Heart right ventricle (tissue), 16 donors: Measurements from ENCODE around the gene PPP2R3A. TPM values are rescaled to one million over a fixed set of nuclear protein-coding genes. Genes with fewer than 3 reads are reported as not detected.

Experiments
- ATAC-seq, 8 donors: fragments of 200-7000 bp; cut with Tn5 transposase; one replicate each; pipeline ENCODE4 v1.9.1; 2020; ENCODE audit warnings: mild to moderate bottlenecking in 8 of 8, moderate library complexity in 8 of 8, moderate number of reproducible peaks in 1 of 8
- DNase-seq, 2 donors: peaks; one replicate each; pipeline ENCODE4 v3.0.0-alpha.2; 2020
- H3K27ac ChIP-seq, 10 donors: fragments of 200-600 bp; sonication (generic) in 2 of 10; one replicate each; pipeline versions ENCODE4 v1.5.0 to v1.8.0; 2020 to 2022; ENCODE audit warnings: mild to moderate bottlenecking in 3 of 10
- H3K27me3 ChIP-seq, 7 donors: fragments of 200-600 bp; one replicate each; pipeline ENCODE4 v1.8.0; 2021 to 2022; ENCODE audit warnings: mild to moderate bottlenecking in 2 of 7
- H3K36me3 ChIP-seq, 9 donors: fragments of 200-600 bp; sonication (generic) in 1 of 9; one replicate each; pipeline versions ENCODE4 v1.5.0 to v1.8.0; 2020 to 2022; ENCODE audit warnings: mild to moderate bottlenecking in 2 of 9
- H3K4me1 ChIP-seq, 9 donors: fragments of 200-600 bp; sonication (generic) in 1 of 9; one replicate each; pipeline versions ENCODE4 v1.5.0 to v1.8.0; 2020 to 2022; ENCODE audit warnings: mild to moderate bottlenecking in 4 of 9
- H3K4me3 ChIP-seq, 10 donors: fragments of 200-600 bp; sonication (generic) in 2 of 10; one replicate each; pipeline versions ENCODE4 v1.5.0 to v1.8.0; 2020 to 2022; ENCODE audit warnings: mild to moderate bottlenecking in 7 of 10, moderate library complexity in 2 of 10
- H3K9me3 ChIP-seq, 11 donors: fragments of 200-600 bp in 10 of 11; sonication (generic) in 2 of 11; one replicate each; pipeline versions ENCODE4 v1.5.0 to v1.8.0; 2013 to 2022; ENCODE audit warnings: mild to moderate bottlenecking in 2 of 11, control low read depth in 1 of 11, moderate library complexity in 1 of 11
- CTCF ChIP-seq, 9 donors: fragments of 200-600 bp; sonication (generic) in 2 of 9; IDR thresholded peaks; one replicate each; pipeline versions ENCODE4 v1.5.0 to v1.8.0; 2021 to 2022; ENCODE audit warnings: antibody characterized with exemption in 9 of 9, mild to moderate bottlenecking in 5 of 9, moderate library complexity in 1 of 9
- WGBS, 2 donors: extraction: QIAGEN DNeasy Blood & Tissue Kit; methylation state at CpG; one replicate each; pipeline ENCODE4 v1.1.7; 2013; ENCODE audit warnings: inconsistent platforms in 1 of 2; 5-methylcytosine and 5-hydroxymethylcytosine counted together
- intact Hi-C, 10 donors: fragments of 100-400 bp; cut with DNase I; formaldehyde crosslinking; loops; one replicate each; pipeline versions ENCODE4 v1.11.1 to v1.14.2; 2022
- polyA plus RNA-seq, 2 donors: library from polyadenylated mRNA; stranded (reverse); fragments of 200-250 nt; gene quantifications; one replicate each; pipeline ENCODE4 v1.2.3, GENCODE V29; 2013
- total RNA-seq, 10 donors: library from RNA; stranded (reverse); fragmentation: NEBNext Ultra II Directional in 3 of 10; extraction: Animal tissue kit (Norgen Biotek cat#: 25700) in 3 of 10; gene quantifications; one replicate each; pipeline versions ENCODE4 v1.2.1 to v1.2.4, GENCODE V29; 2021 to 2023
- donor health status: Arrhythmogenic right ventricular cardiomyopathy.
- donor health status: ischemic (EF 13 %, LVEDD 7.1; RV severe dilation, severe dysfunction).
- donor health status: healthy with polysubstance abuse.
- donor health status: DM: no; HTN: yes; CAD: no.
- donor health status: DM: no; HTN: no; CAD: no.
- donor health status: ischemic (EF 25% LVEDD 6.9; RV normal size, moderate dysfunction).
- donor health status: ischemic (EF 25% LVEDD 5.7; RV mildly dilated, moderate dysfunction).
- donor health status: healthy.
- donor health status: DM: yes; HTN: yes; CAD: no.
- donor health status: Ischemic cardiomyopathy.
- donor health status: ischemic (EF 35%, LVEDD 5.7; RV mildly dilated, moderate dysfunction).
- donor health status: nonischemic (EF 11% LVEDD 7.7; RV severe dilation, severe dysfunction).
- donor health status: DM: yes; HTN: yes; CAD: no.
- donor health status: PGD.
- donor health status: ischemic (EF 29% LVEDD 5.4; RV normal size, mild dysfunction).
- donor health status: nonischemic (EF 23%, LVEDD 6.1; RV moderate dilation, normal function).

The PPP2R3A gene
- total and polyA plus RNA-seq, 12 donors = 4.9 to 148 (median 106) TPM

- no peak overlapping the region for H3K27ac ChIP-seq
- no peaks in the 10 kb centered on the region for H3K9me3 ChIP-seq
- no peaks in the 10 kb centered on the region for H3K36me3 ChIP-seq
- H3K27me3 ChIP-seq = no peaks in the 10 kb centered on the region
- DNase-seq = no peak
- no peak for TF ChIP-seq CTCF (IDR thresholded peaks at IDR 0.05)
- H3K4me3 ChIP-seq = no peak overlapping the region
- intact Hi-C loops = loop anchor here in 1 of 10 donors (5.0 kb wide), 1 partner anchor 113 kb away; no protein-coding TSS in a partner anchor
- H3K4me1 ChIP-seq = peaks cover 0 to 5% (median 0%) of the 10 kb centered on the region in 9 donors
- 80 to 81% methylated on average over 1 of the region's 1 CpG for WGBS, 2 donors
- ATAC-seq = no peak
These were observed 41.0 kb upstream of the PPP2R3A start for GRCh38 chr3:135924506-135924905.

DNA sequence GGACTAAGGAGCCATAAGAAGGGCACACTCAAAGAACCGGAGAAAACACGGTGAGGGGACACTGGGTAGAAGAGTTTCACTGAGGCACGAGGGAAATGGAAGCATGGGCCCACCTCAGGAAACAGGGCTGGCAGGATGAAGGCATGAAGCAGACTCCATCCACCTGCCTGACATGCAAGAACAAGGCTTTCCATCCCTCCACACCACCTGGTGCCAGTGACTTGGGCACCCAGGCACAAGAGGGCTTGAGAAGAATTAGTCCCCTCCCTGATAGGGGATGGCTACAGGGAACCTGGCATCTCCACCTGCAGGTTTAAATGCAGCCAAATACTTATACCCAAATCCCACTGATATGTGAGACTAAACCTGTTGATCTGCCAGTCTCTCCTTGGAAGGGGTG, 38.9 kb upstream of the PPP2R3A start:
- intact Hi-C loops = loop anchor here in 1 of 10 donors (5.0 kb wide), 1 partner anchor 96 kb away; no protein-coding TSS in a partner anchor
- no peak for ATAC-seq
- no peaks in the 10 kb centered on the region for H3K9me3 ChIP-seq
- no peak for TF ChIP-seq CTCF (IDR thresholded peaks at IDR 0.05)
- no peak for DNase-seq
- H3K4me3 ChIP-seq = no peak overlapping the region
- no peak overlapping the region for H3K27ac ChIP-seq
- 87 to 91% methylated on average over 3 of the region's 3 CpGs for WGBS, 2 donors
- H3K4me1 ChIP-seq = peaks cover 0 to 16% (median 7%) of the 10 kb centered on the region in 9 donors
- no peaks in the 10 kb centered on the region for H3K36me3 ChIP-seq
- H3K27me3 ChIP-seq = no peaks in the 10 kb centered on the region

DNA sequence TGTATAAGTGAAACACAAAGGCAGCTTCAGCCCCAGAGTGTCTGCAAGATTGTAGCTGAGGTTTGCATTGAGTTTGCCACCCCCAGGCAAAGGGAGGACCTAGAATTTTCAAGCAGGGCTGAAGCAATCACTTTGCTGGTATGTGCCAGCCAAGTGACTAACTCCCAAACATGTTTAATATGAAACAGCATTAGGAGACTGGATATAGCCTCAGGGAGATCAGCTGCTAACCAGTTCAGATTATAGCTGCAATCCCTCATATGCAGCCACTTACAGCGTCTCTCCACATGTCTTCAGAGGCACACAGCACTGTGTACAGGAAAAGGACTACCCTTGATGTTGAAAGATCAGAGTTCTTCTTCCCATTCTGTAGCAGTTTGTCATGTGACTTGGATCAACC, 38.4 kb upstream of the PPP2R3A start:
- TF ChIP-seq CTCF (IDR thresholded peaks at IDR 0.05) = no peak
- DNase-seq (no peak), ATAC-seq (no peak)
- intact Hi-C loops = loop anchor here in 1 of 10 donors (5.0 kb wide), 1 partner anchor 95 kb away; no protein-coding TSS in a partner anchor
- peaks cover 0 to 16% (median 7%) of the 10 kb centered on the region in 9 donors for H3K4me1 ChIP-seq
- 70 to 86% methylated on average over 1 of the region's 1 CpG for WGBS, 2 donors
- H3K27ac ChIP-seq = no peak overlapping the region
- no peaks in the 10 kb centered on the region for H3K36me3 ChIP-seq
- H3K27me3 ChIP-seq = no peaks in the 10 kb centered on the region
- H3K9me3 ChIP-seq = no peaks in the 10 kb centered on the region
- no peak overlapping the region for H3K4me3 ChIP-seq

DNA sequence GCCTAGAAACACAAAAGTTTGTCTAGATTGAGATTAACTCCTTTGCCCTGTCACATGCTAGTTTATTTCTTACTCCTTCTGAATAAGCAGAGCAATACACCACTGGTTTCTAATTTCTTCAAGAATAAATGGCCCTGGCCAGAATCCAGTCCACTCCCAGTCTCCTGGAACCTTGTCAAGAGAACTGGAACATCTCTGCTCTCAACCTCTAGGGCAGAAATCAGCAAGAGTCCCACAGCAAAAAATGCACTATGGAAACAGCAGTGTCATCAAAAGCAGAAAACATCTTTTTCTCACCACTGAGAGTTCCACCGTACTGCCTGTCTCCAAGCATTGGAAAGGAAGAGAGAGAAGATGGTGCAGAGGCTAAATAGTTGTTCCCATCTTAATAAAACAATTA, 35.9 kb upstream of the PPP2R3A start:
- Histone ChIP-seq H3K4me1 (peaks cover 0 to 16% (median 7%) of the 10 kb centered on the region in 9 donors), H3K27me3 (no peaks in the 10 kb centered on the region), H3K27ac (peak overlapping the region in 1 of 10 donors; percentile 22), H3K36me3 (no peaks in the 10 kb centered on the region), H3K4me3 (no peak overlapping the region), H3K9me3 (no peaks in the 10 kb centered on the region)
- DNase-seq (peak in 1 of 2 donors; percentile 67), ATAC-seq (peak; percentile 50 to 88 (median 80))
- 35 to 43% methylated on average over 1 of the region's 1 CpG for WGBS, 2 donors
- TF ChIP-seq CTCF (IDR thresholded peaks at IDR 0.05) = peak in 2 of 9 donors; percentile 15 to 16
- intact Hi-C loops = loop anchor here in 1 of 10 donors (5.0 kb wide), 1 partner anchor 93 kb away; no protein-coding TSS in a partner anchor
